ENCODE data around the gene IFT74. TPM values are rescaled to one million over a fixed set of nuclear protein-coding genes. Genes with fewer than 3 reads are reported as not detected.

Gene IFT74
- total RNA-seq, 1 donor from 2014 or later = 17.0 TPM

- Mint-ChIP-seq H3K27me3 (ENCODE audit: unreplicated experiment) (no peaks in the 10 kb centered on the region), H3K4me1 (ENCODE audit: unreplicated experiment) (no peaks in the 10 kb centered on the region), H3K9me3 (ENCODE audit: unreplicated experiment) (no peaks in the 10 kb centered on the region), H3K4me3 (ENCODE audit: unreplicated experiment) (no peak overlapping the region), H3K27ac (ENCODE audit: unreplicated experiment) (no peak overlapping the region), H3K36me3 (ENCODE audit: unreplicated experiment) (peaks cover 9% of the 10 kb centered on the region)
- no peak for TF ChIP-seq CTCF (IDR thresholded peaks at IDR 0.05)
- no peak for DNase-seq (ENCODE audit: extremely low spot score, unreplicated experiment)
Measured at GRCh38 chr9:27037499-27037898, 81.3 kb downstream of the IFT74 start.

- H3K36me3 Mint-ChIP-seq (ENCODE audit: unreplicated experiment) = peaks cover 11% of the 10 kb centered on the region
- H3K27me3 Mint-ChIP-seq (ENCODE audit: unreplicated experiment) = no peaks in the 10 kb centered on the region
Measured at GRCh38 chr9:27041746-27042145, 85.5 kb downstream of the IFT74 start.

GRCh38 chr9:27042476-27042875 is 86.3 kb downstream of the IFT74 start:
- Mint-ChIP-seq H3K4me1 (ENCODE audit: unreplicated experiment) (no peaks in the 10 kb centered on the region), H3K9me3 (ENCODE audit: unreplicated experiment) (no peaks in the 10 kb centered on the region), H3K27me3 (ENCODE audit: unreplicated experiment) (no peaks in the 10 kb centered on the region), H3K4me3 (ENCODE audit: unreplicated experiment) (no peak overlapping the region), H3K36me3 (ENCODE audit: unreplicated experiment) (peaks cover 8% of the 10 kb centered on the region), H3K27ac (ENCODE audit: unreplicated experiment) (no peak overlapping the region)
- DNase-seq (ENCODE audit: extremely low spot score, unreplicated experiment) = no peak
- no peak for TF ChIP-seq CTCF (IDR thresholded peaks at IDR 0.05)

More at GRCh38 chr9:27041746-27042145, 85.5 kb downstream of the IFT74 start:
- Mint-ChIP-seq H3K27ac (ENCODE audit: unreplicated experiment) (no peak overlapping the region), H3K4me3 (ENCODE audit: unreplicated experiment) (no peak overlapping the region), H3K9me3 (ENCODE audit: unreplicated experiment) (no peaks in the 10 kb centered on the region), H3K4me1 (ENCODE audit: unreplicated experiment) (no peaks in the 10 kb centered on the region)
- no peak for TF ChIP-seq CTCF (IDR thresholded peaks at IDR 0.05)
- DNase-seq (ENCODE audit: extremely low spot score, unreplicated experiment) = no peak

GRCh38 chr9:27043176-27043575 is 87.0 kb downstream of the IFT74 start:
- H3K9me3 Mint-ChIP-seq (ENCODE audit: unreplicated experiment) = no peaks in the 10 kb centered on the region
- H3K27ac Mint-ChIP-seq (ENCODE audit: unreplicated experiment) = no peak overlapping the region
- H3K4me1 Mint-ChIP-seq (ENCODE audit: unreplicated experiment) = no peaks in the 10 kb centered on the region
- no peak for TF ChIP-seq CTCF (IDR thresholded peaks at IDR 0.05)
- H3K27me3 Mint-ChIP-seq (ENCODE audit: unreplicated experiment) = no peaks in the 10 kb centered on the region
- DNase-seq (ENCODE audit: extremely low spot score, unreplicated experiment) = no peak
- no peak overlapping the region for H3K4me3 Mint-ChIP-seq (ENCODE audit: unreplicated experiment)
- H3K36me3 Mint-ChIP-seq (ENCODE audit: unreplicated experiment) = peaks cover 10% of the 10 kb centered on the region

- Mint-ChIP-seq H3K4me3 (ENCODE audit: unreplicated experiment) (no peak overlapping the region), H3K36me3 (ENCODE audit: unreplicated experiment) (peaks cover 22% of the 10 kb centered on the region), H3K9me3 (ENCODE audit: unreplicated experiment) (no peaks in the 10 kb centered on the region), H3K27ac (ENCODE audit: unreplicated experiment) (no peak overlapping the region), H3K4me1 (ENCODE audit: unreplicated experiment) (no peaks in the 10 kb centered on the region), H3K27me3 (ENCODE audit: unreplicated experiment) (no peaks in the 10 kb centered on the region)
- no peak for TF ChIP-seq CTCF (IDR thresholded peaks at IDR 0.05)
- DNase-seq (ENCODE audit: extremely low spot score, unreplicated experiment) = no peak
Measured at GRCh38 chr9:27047136-27047535, 90.9 kb downstream of the IFT74 start.
